ENCODE results near the gene PSD.

Gene PSD

DNA sequence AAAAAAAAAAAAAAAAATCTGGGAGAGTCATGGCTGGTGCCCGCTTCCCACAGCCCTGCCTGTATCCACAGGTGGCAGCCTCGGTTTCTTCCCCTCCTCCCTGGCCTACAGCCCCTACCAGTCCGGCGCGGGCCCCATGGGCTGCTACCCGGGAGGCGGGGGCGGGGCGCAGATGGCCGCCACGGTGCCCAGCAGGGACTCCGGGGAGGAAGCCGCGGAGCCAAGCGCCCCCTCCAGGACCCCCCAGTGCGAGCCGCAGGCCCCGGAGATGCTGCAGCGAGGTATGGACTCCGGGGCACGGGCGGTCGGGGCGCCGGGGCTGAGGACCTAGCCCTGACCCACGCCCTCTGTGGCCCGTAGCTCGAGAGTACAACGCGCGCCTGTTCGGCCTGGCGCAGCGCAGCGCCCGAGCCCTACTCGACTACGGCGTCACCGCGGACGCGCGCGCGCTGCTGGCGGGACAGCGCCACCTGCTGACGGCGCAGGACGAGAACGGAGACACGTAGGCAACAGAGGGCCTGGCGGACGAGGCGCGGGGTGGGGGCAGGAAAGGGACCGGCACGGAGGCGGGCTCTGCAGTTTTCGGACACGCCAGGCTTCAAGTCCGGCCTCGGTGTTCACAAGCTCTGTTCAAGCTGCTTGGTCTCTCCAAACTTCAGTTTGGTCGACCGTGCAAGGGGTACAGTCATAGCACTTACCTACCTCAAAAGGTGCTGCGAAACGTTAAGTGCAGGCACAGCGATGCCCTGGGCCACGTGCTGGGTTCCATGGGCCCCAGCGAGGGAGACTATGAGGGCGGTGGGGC, 19.2 kb downstream of the PSD start:
- no peak for DNase-seq (ENCODE audit: low read depth)
- H3K4me3 ChIP-seq (ENCODE audit: low read length), result peak overlapping the region; percentile 53
- peak; percentile 76 for TF ChIP-seq CTCF (conservative IDR thresholded peaks at IDR 0.05; ENCODE audit: low read depth, low read length)

DNA sequence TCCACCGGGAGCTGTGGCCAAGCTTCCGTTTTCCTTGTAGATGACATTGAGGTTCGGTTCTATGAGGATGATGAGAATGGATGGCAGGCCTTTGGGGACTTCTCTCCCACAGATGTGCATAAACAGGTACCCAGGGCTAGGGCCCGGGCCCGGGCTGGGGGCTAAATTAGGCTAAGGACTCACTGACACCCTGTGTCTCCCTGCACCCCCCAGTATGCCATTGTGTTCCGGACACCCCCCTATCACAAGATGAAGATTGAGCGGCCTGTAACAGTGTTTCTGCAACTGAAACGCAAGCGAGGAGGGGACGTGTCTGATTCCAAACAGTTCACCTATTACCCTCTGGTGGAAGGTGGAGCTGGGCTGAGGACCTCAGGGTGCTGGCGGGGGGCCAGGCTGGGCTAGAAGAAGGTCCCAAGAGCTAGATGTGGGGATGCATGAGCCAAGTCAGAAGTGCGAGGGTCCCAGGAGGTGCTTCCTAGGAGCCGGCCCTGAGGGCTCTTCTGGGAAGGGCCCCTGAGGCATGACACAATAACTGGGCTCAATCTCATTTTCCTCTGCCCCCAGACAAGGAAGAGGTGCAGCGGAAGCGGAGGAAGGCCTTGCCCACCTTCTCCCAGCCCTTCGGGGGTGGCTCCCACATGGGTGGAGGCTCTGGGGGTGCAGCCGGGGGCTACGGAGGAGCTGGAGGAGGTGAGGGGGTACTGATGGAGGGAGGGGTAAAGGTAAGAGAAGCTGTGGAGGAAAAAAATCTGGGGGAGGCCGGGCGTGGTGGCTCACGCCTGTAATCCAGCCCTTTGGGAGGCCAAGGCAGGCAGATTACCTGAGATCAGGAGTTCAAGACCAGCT, 20.2 kb downstream of the PSD start:
- no peak for DNase-seq (ENCODE audit: low read depth)
- no peak for TF ChIP-seq CTCF (conservative IDR thresholded peaks at IDR 0.05; ENCODE audit: low read depth, low read length)
- H3K4me3 ChIP-seq (ENCODE audit: low read length), result no peak overlapping the region

DNA sequence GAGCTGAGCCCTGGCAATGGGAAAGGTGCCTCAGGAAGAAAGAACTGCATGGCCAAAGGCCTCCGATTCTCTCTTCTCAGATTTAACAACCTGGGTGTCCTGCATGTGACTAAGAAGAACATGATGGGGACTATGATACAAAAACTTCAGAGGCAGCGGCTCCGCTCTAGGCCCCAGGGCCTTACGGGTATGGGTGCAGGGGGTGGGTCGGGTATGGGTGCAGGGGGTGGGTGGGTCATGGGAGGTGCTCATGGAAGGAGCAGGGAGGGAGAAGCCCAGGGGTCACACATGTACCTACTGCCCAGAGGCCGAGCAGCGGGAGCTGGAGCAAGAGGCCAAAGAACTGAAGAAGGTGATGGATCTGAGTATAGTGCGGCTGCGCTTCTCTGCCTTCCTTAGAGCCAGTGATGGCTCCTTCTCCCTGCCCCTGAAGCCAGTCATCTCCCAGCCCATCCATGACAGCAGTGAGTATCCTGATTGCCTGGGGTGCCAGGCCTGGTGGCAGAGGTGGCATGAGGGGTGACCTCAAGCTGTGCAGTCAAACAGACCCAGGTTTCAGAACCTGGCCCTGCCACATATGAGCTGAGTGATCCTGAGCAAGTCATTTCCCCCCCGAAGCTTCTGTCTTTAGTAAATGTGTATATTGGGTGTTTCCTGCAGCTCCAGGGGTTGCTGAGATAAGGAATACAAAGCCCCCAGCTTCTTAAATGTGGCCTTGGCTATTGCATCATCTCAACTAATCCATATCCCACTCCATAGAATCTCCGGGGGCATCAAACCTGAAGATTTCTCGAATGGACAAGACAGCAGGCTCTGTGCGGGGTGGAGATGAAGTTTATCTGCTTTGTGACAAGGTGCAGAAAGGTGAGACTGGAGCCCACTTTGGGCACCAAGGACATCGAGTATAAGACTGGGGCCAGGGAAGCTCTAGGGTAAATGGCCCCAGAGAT, 21.1 kb downstream of the PSD start:
- no peak for DNase-seq (ENCODE audit: low read depth)
- no peak for TF ChIP-seq CTCF (conservative IDR thresholded peaks at IDR 0.05; ENCODE audit: low read depth, low read length)

GRCh38 chr10:102396730-102397151, 21.8 kb downstream of the PSD start:
- no peak for TF ChIP-seq CTCF (conservative IDR thresholded peaks at IDR 0.05; ENCODE audit: low read depth, low read length)
- no peak for DNase-seq (ENCODE audit: low read depth)
- H3K4me3 ChIP-seq (ENCODE audit: low read length), result no peak overlapping the region

More for the DNA sequence above, 21.1 kb downstream of the PSD start:
- H3K4me3 ChIP-seq (ENCODE audit: low read length), result no peak overlapping the region

DNA sequence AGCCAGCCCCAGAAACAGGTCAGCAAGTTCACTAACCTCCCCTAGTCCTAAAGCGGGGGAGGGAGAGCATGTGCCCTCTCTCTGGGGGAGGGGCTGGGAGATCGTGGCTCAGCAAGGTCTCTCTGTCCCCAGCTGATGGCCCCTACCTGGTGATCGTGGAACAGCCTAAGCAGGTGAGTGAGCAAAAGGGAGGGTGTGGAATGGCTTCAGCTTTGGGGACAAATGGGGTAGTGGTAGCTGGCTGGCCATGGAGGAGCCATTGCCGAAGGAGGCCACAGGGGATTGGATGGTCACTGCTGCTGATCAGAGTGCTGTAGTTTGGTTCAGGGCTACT, 22.3 kb downstream of the PSD start:
- TF ChIP-seq CTCF (conservative IDR thresholded peaks at IDR 0.05; ENCODE audit: low read depth, low read length), result no peak
- no peak for DNase-seq (ENCODE audit: low read depth)
- H3K4me3 ChIP-seq (ENCODE audit: low read length), result peak overlapping the region; percentile 72

DNA sequence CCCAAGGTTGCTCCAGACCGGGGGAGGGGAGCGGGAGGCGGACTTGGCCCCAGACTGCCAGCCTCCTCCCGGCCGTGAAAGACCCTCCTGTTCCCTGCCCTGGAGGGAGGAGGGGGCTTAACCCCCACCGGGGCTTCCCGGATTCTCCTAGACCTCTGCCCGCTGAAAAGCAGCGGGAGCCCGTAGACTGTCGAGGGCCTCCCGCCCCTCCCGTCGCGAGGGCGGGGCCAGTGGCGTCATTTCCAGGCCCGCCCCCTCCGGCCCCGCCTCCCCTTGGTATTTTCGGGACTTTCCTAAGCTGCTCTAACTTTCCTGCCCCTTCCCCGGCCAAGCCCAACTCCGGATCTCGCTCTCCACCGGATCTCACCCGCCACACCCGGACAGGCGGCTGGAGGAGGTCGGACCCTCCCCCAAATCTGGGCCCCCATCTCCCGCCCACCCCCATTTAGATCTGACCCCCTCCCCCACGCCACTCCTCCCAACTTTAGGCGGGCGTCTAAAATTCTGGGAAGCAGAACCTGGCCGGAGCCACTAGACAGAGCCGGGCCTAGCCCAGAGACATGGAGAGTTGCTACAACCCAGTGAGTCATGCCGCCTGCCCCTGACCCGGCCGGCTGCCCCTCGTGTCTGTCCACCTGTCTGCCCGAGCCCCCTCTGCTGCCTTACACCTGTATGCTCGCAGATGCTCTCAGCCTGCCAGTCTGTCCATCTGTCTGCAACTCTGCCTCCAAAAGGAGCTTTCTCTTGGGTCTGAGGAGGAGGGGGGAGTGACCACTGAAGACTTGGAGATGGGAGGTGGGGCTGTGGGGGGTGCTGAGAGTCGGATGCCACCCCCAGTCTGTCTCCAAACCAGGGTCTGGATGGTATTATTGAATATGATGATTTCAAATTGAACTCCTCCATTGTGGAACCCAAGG, 22.9 kb downstream of the PSD start, which contains the start of gene NFKB2:
NFKB2 (plus strand) TSS at position 306 of the 917 bp plus-strand sequence; CDS start at position 561, 255 bp downstream.
- peak within 1 kb of the TSS; percentile 72 for H3K4me3 ChIP-seq (ENCODE audit: low read length)
- no peak for TF ChIP-seq CTCF (conservative IDR thresholded peaks at IDR 0.05; ENCODE audit: low read depth, low read length)
- DNase-seq (ENCODE audit: low read depth), result no peak

Data from retinal pigment epithelial cell (primary cell).